K562 (cell line): ENCODE results near the gene GCSH. TPM values are rescaled to one million over a fixed set of nuclear protein-coding genes. Genes with fewer than 3 reads are reported as not detected.

Experiments used
- DACH1 ChIP-seq: fragments of 450-650 bp; IDR thresholded peaks from 2 replicates; pipeline ENCODE4 v1.6.1; 2018; ENCODE audit not compliant: partially characterized antibody
- FOXM1 ChIP-seq, 2 experiments: fragments of 450-650 bp in 1 of 2; sonication (generic) in 1 of 2; formaldehyde crosslinking in 1 of 2; IDR thresholded peaks; 2 replicates each; pipeline versions ENCODE4 v1.6.1 to v1.9.0; 2017 to 2022; ENCODE audit warnings: low read depth in 2 of 2, mild to moderate bottlenecking in 2 of 2, missing genetic modification reagents in 1 of 2, moderate library complexity in 1 of 2
- MBD2 ChIP-seq: sonication (generic); IDR thresholded peaks from 2 replicates; pipeline ENCODE4 v1.6.1; 2016; ENCODE audit warnings: low read depth, borderline replicate concordance
- polyA plus RNA-seq, 8 experiments: library from polyadenylated mRNA; depleted of rRNA in 4 of 8; stranded (reverse) in 5 of 8; unstranded in 3 of 8; fragments of >200 nt; fragmentation: Nextera tagmentation in 2 of 8; fragmentation: Illumina TruSeq in 1 of 8; extraction: Ambion mirVana in 2 of 8; extraction: Trizol in 1 of 8; gene quantifications; 2 replicates each; pipeline versions ENCODE4 v1.2.1 to v1.2.3, GENCODE V29; 2011 to 2014; ENCODE audit warnings: inconsistent platforms in 1 of 8, missing spikeins in 1 of 8
- total RNA-seq, 7 experiments: library from RNA; depleted of rRNA in 6 of 7; stranded (reverse); fragments of >200 nt in 6 of 7; fragmentation: Illumina TruSeq in 2 of 7; extraction: Trizol in 2 of 7; gene quantifications; 2 replicates each; pipeline versions ENCODE4 v1.2.1 to v1.2.3, GENCODE V29; 2011 to 2021; ENCODE audit warnings: low replicate concordance in 1 of 7
- TF ChIP-seq, protein P1 (sequence below): fragments of 250-450 bp; sonication (Bioruptor Pico); IDR thresholded peaks from 2 replicates; pipeline ENCODE4 v1.5.0; 2021
- TF ChIP-seq, protein P2 (sequence below), 2 experiments: fragments of 450-650 bp; IDR thresholded peaks; 2 replicates each; pipeline ENCODE4 v1.6.1; 2018; ENCODE audit warnings: mild to moderate bottlenecking in 2 of 2, low read depth in 1 of 2; ENCODE audit not compliant: partially characterized antibody in 2 of 2
- TF ChIP-seq, protein P3 (sequence below): fragments of 250-450 bp; sonication (Bioruptor Pico); IDR thresholded peaks from 2 replicates; pipeline ENCODE4 v1.5.0; 2020; ENCODE audit warnings: mild to moderate bottlenecking
- TF ChIP-seq, protein P4 (sequence below): fragments of 450-650 bp; IDR thresholded peaks from 2 replicates; pipeline ENCODE4 v1.6.1; 2016; ENCODE audit warnings: mild to moderate bottlenecking, moderate library complexity

GCSH gene
- total and polyA plus RNA-seq, 9 of the 15 experiments (the other 6 are each of a cell fraction or from before 2014, with no cell fraction given), result 35.0 to 121 (median 89.0) TPM

GRCh38 chr16:81076566-81077075 is 19.6 kb downstream of the GCSH start (continued):
- TF ChIP-seq MBD2 (no peak), DACH1 (no peak), FOXM1 (IDR thresholded peaks at IDR 0.05; ENCODE audit: low read depth) (peak; percentile 29; the same call in 1 of the 2 replicates), FOXM1 (CRISPR knock-in tag; IDR thresholded peaks at IDR 0.05; ENCODE audit: low read depth) (0 out of 2 replicates have a peak, but pooled peaks have one; percentile 52)
- TF ChIP-seq, protein P1, sequence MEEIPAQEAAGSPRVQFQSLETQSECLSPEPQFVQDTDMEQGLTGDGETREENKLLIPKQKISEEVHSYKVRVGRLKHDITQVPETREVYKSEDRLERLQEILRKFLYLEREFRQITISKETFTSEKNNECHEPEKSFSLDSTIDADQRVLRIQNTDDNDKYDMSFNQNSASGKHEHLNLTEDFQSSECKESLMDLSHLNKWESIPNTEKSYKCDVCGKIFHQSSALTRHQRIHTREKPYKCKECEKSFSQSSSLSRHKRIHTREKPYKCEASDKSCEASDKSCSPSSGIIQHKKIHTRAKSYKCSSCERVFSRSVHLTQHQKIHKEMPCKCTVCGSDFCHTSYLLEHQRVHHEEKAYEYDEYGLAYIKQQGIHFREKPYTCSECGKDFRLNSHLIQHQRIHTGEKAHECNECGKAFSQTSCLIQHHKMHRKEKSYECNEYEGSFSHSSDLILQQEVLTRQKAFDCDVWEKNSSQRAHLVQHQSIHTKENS (CRISPR knock-in tag), result no peak
- TF ChIP-seq, protein P2, sequence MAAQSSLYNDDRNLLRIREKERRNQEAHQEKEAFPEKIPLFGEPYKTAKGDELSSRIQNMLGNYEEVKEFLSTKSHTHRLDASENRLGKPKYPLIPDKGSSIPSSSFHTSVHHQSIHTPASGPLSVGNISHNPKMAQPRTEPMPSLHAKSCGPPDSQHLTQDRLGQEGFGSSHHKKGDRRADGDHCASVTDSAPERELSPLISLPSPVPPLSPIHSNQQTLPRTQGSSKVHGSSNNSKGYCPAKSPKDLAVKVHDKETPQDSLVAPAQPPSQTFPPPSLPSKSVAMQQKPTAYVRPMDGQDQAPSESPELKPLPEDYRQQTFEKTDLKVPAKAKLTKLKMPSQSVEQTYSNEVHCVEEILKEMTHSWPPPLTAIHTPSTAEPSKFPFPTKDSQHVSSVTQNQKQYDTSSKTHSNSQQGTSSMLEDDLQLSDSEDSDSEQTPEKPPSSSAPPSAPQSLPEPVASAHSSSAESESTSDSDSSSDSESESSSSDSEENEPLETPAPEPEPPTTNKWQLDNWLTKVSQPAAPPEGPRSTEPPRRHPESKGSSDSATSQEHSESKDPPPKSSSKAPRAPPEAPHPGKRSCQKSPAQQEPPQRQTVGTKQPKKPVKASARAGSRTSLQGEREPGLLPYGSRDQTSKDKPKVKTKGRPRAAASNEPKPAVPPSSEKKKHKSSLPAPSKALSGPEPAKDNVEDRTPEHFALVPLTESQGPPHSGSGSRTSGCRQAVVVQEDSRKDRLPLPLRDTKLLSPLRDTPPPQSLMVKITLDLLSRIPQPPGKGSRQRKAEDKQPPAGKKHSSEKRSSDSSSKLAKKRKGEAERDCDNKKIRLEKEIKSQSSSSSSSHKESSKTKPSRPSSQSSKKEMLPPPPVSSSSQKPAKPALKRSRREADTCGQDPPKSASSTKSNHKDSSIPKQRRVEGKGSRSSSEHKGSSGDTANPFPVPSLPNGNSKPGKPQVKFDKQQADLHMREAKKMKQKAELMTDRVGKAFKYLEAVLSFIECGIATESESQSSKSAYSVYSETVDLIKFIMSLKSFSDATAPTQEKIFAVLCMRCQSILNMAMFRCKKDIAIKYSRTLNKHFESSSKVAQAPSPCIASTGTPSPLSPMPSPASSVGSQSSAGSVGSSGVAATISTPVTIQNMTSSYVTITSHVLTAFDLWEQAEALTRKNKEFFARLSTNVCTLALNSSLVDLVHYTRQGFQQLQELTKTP (IDR thresholded peaks at IDR 0.05; ENCODE audit: low read depth in 1 of 2, partially characterized antibody in 2 of 2), result peak in 1 of 2 experiments; percentile 60
- TF ChIP-seq, protein P3, sequence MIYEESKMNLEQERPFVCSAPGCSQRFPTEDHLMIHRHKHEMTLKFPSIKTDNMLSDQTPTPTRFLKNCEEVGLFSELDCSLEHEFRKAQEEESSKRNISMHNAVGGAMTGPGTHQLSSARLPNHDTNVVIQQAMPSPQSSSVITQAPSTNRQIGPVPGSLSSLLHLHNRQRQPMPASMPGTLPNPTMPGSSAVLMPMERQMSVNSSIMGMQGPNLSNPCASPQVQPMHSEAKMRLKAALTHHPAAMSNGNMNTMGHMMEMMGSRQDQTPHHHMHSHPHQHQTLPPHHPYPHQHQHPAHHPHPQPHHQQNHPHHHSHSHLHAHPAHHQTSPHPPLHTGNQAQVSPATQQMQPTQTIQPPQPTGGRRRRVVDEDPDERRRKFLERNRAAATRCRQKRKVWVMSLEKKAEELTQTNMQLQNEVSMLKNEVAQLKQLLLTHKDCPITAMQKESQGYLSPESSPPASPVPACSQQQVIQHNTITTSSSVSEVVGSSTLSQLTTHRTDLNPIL (CRISPR knock-in tag), result no peak
- TF ChIP-seq, protein P4, sequence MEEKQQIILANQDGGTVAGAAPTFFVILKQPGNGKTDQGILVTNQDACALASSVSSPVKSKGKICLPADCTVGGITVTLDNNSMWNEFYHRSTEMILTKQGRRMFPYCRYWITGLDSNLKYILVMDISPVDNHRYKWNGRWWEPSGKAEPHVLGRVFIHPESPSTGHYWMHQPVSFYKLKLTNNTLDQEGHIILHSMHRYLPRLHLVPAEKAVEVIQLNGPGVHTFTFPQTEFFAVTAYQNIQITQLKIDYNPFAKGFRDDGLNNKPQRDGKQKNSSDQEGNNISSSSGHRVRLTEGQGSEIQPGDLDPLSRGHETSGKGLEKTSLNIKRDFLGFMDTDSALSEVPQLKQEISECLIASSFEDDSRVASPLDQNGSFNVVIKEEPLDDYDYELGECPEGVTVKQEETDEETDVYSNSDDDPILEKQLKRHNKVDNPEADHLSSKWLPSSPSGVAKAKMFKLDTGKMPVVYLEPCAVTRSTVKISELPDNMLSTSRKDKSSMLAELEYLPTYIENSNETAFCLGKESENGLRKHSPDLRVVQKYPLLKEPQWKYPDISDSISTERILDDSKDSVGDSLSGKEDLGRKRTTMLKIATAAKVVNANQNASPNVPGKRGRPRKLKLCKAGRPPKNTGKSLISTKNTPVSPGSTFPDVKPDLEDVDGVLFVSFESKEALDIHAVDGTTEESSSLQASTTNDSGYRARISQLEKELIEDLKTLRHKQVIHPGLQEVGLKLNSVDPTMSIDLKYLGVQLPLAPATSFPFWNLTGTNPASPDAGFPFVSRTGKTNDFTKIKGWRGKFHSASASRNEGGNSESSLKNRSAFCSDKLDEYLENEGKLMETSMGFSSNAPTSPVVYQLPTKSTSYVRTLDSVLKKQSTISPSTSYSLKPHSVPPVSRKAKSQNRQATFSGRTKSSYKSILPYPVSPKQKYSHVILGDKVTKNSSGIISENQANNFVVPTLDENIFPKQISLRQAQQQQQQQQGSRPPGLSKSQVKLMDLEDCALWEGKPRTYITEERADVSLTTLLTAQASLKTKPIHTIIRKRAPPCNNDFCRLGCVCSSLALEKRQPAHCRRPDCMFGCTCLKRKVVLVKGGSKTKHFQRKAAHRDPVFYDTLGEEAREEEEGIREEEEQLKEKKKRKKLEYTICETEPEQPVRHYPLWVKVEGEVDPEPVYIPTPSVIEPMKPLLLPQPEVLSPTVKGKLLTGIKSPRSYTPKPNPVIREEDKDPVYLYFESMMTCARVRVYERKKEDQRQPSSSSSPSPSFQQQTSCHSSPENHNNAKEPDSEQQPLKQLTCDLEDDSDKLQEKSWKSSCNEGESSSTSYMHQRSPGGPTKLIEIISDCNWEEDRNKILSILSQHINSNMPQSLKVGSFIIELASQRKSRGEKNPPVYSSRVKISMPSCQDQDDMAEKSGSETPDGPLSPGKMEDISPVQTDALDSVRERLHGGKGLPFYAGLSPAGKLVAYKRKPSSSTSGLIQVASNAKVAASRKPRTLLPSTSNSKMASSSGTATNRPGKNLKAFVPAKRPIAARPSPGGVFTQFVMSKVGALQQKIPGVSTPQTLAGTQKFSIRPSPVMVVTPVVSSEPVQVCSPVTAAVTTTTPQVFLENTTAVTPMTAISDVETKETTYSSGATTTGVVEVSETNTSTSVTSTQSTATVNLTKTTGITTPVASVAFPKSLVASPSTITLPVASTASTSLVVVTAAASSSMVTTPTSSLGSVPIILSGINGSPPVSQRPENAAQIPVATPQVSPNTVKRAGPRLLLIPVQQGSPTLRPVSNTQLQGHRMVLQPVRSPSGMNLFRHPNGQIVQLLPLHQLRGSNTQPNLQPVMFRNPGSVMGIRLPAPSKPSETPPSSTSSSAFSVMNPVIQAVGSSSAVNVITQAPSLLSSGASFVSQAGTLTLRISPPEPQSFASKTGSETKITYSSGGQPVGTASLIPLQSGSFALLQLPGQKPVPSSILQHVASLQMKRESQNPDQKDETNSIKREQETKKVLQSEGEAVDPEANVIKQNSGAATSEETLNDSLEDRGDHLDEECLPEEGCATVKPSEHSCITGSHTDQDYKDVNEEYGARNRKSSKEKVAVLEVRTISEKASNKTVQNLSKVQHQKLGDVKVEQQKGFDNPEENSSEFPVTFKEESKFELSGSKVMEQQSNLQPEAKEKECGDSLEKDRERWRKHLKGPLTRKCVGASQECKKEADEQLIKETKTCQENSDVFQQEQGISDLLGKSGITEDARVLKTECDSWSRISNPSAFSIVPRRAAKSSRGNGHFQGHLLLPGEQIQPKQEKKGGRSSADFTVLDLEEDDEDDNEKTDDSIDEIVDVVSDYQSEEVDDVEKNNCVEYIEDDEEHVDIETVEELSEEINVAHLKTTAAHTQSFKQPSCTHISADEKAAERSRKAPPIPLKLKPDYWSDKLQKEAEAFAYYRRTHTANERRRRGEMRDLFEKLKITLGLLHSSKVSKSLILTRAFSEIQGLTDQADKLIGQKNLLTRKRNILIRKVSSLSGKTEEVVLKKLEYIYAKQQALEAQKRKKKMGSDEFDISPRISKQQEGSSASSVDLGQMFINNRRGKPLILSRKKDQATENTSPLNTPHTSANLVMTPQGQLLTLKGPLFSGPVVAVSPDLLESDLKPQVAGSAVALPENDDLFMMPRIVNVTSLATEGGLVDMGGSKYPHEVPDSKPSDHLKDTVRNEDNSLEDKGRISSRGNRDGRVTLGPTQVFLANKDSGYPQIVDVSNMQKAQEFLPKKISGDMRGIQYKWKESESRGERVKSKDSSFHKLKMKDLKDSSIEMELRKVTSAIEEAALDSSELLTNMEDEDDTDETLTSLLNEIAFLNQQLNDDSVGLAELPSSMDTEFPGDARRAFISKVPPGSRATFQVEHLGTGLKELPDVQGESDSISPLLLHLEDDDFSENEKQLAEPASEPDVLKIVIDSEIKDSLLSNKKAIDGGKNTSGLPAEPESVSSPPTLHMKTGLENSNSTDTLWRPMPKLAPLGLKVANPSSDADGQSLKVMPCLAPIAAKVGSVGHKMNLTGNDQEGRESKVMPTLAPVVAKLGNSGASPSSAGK, result peak; percentile 87
